HEK293 (cell line): ENCODE data around the gene SAMD4B.

Experiments used
- CTCF ChIA-PET: fragments of 350-600 bp; formaldehyde crosslinking; extraction: SDS; loops from one replicate; lab custom pipeline; 2021; ENCODE audit warnings: antibody characterized with exemption; lab: Yijun Ruan, JAX
- POLR2A ChIA-PET: fragments of 300-600 bp; formaldehyde crosslinking; extraction: SDS; loops from one replicate; lab custom pipeline; 2020; ENCODE audit warnings: antibody characterized with exemption, inconsistent platforms; lab: Yijun Ruan, JAX
- H3K27ac ChIP-seq: fragments of 200-500 bp; sonication (Bioruptor generic); 2 replicates; pipeline ENCODE4 v1.5.1; 2014; ENCODE audit warnings: low read depth, low read length, control low read depth, inconsistent platforms; ENCODE audit errors: extremely low read depth
- H3K36me3 ChIP-seq, 2 experiments: fragments of 200-500 bp in 1 of 2; sonication (Bioruptor generic) in 1 of 2; 1 replicate in 1 of 2; 2 replicates in 1 of 2; pipeline ENCODE4 v1.5.1; 2014 to 2017; ENCODE audit warnings: inconsistent platforms in 2 of 2, low read length in 2 of 2; ENCODE audit not compliant: control insufficient read depth in 2 of 2, insufficient read depth in 1 of 2
- H3K4me1 ChIP-seq: fragments of 200-500 bp; sonication (Bioruptor generic); 2 replicates; pipeline ENCODE4 v1.5.1; 2014; ENCODE audit warnings: mild to moderate bottlenecking, low read length, inconsistent platforms; ENCODE audit not compliant: control insufficient read depth, insufficient read depth
- H3K4me3 ChIP-seq: 2 replicates; pipeline ENCODE4 v1.5.1; 2011; ENCODE audit warnings: low read depth, mild to moderate bottlenecking, control low read depth, low read length, moderate library complexity
- H3K9me3 ChIP-seq: fragments of 200-500 bp; sonication (Bioruptor generic); 2 replicates; pipeline ENCODE4 v1.5.1; 2014; ENCODE audit warnings: low read depth, low read length, inconsistent platforms; ENCODE audit not compliant: control insufficient read depth, insufficient read depth
- CTCF ChIP-seq: fragments of 450-650 bp; formaldehyde crosslinking; IDR thresholded peaks from 2 replicates; pipeline ENCODE4 v1.5.1; 2016; ENCODE audit warnings: missing biosample characterization, missing genetic modification characterization
- HOXA7 ChIP-seq: sonication (generic); formaldehyde crosslinking; IDR thresholded peaks from 2 replicates; pipeline ENCODE4 v1.8.1; 2022; ENCODE audit warnings: missing genetic modification reagents, borderline replicate concordance
- SCRT1 ChIP-seq: fragments of 450-650 bp; formaldehyde crosslinking; IDR thresholded peaks from 2 replicates; pipeline ENCODE4 v1.5.1; 2016; ENCODE audit warnings: missing biosample characterization, missing genetic modification characterization, borderline replicate concordance
- SCRT2 ChIP-seq: fragments of 450-650 bp; formaldehyde crosslinking; IDR thresholded peaks from 2 replicates; pipeline ENCODE4 v1.5.1; 2016; ENCODE audit warnings: missing biosample characterization, missing genetic modification characterization
- SP7 ChIP-seq: fragments of 450-650 bp; formaldehyde crosslinking; IDR thresholded peaks from 2 replicates; pipeline ENCODE4 v1.5.1; 2016; ENCODE audit warnings: missing biosample characterization, missing genetic modification characterization
- ZBTB17 ChIP-seq: fragments of 450-650 bp; formaldehyde crosslinking; IDR thresholded peaks from 2 replicates; pipeline ENCODE4 v1.5.1; 2016; ENCODE audit warnings: missing biosample characterization, missing genetic modification characterization
- ZNF16 ChIP-seq: fragments of 450-650 bp; formaldehyde crosslinking; IDR thresholded peaks from 2 replicates; pipeline ENCODE4 v1.5.1; 2016; ENCODE audit warnings: low read depth, missing biosample characterization, missing genetic modification characterization
- ZNF2 ChIP-seq: fragments of 450-650 bp; formaldehyde crosslinking; IDR thresholded peaks from 2 replicates; pipeline ENCODE4 v1.5.1; 2016; ENCODE audit warnings: missing biosample characterization, missing genetic modification characterization
- ZNF335 ChIP-seq: fragments of 450-650 bp; formaldehyde crosslinking; conservative IDR thresholded peaks from 2 replicates; pipeline ENCODE4 v1.5.1; 2016; ENCODE audit warnings: missing biosample characterization, missing genetic modification characterization
- ZNF341 ChIP-seq: fragments of 450-650 bp; formaldehyde crosslinking; IDR thresholded peaks from 2 replicates; pipeline ENCODE4; 2016; ENCODE audit warnings: low read depth, missing biosample characterization, missing genetic modification characterization
- ZNF391 ChIP-seq: fragments of 450-650 bp; formaldehyde crosslinking; IDR thresholded peaks from 2 replicates; pipeline ENCODE4 v1.5.1; 2016; ENCODE audit warnings: low read depth, missing biosample characterization, missing genetic modification characterization, borderline replicate concordance
- ZNF600 ChIP-seq: fragments of 450-650 bp; formaldehyde crosslinking; IDR thresholded peaks from 2 replicates; pipeline ENCODE4 v1.5.1; 2016; ENCODE audit warnings: missing biosample characterization, missing genetic modification characterization
- TF ChIP-seq, protein P1 (sequence below): fragments of 450-650 bp; formaldehyde crosslinking; conservative IDR thresholded peaks from 2 replicates; pipeline ENCODE4 v1.5.1; 2016; ENCODE audit warnings: low read depth, missing biosample characterization, missing genetic modification characterization
- TF ChIP-seq, protein P2 (sequence below): fragments of 450-650 bp; formaldehyde crosslinking; IDR thresholded peaks from 2 replicates; pipeline ENCODE4 v1.5.1; 2016; ENCODE audit warnings: missing biosample characterization, missing genetic modification characterization
- TF ChIP-seq, protein P3 (sequence below): fragments of 450-650 bp; formaldehyde crosslinking; IDR thresholded peaks from 2 replicates; pipeline ENCODE4 v1.5.1; 2016; ENCODE audit warnings: missing biosample characterization, missing genetic modification characterization

SAMD4B gene

GRCh38 chr19:39342647-39343305 lies 555 bp downstream of the SAMD4B start (continued):
- TF ChIP-seq, protein P1, sequence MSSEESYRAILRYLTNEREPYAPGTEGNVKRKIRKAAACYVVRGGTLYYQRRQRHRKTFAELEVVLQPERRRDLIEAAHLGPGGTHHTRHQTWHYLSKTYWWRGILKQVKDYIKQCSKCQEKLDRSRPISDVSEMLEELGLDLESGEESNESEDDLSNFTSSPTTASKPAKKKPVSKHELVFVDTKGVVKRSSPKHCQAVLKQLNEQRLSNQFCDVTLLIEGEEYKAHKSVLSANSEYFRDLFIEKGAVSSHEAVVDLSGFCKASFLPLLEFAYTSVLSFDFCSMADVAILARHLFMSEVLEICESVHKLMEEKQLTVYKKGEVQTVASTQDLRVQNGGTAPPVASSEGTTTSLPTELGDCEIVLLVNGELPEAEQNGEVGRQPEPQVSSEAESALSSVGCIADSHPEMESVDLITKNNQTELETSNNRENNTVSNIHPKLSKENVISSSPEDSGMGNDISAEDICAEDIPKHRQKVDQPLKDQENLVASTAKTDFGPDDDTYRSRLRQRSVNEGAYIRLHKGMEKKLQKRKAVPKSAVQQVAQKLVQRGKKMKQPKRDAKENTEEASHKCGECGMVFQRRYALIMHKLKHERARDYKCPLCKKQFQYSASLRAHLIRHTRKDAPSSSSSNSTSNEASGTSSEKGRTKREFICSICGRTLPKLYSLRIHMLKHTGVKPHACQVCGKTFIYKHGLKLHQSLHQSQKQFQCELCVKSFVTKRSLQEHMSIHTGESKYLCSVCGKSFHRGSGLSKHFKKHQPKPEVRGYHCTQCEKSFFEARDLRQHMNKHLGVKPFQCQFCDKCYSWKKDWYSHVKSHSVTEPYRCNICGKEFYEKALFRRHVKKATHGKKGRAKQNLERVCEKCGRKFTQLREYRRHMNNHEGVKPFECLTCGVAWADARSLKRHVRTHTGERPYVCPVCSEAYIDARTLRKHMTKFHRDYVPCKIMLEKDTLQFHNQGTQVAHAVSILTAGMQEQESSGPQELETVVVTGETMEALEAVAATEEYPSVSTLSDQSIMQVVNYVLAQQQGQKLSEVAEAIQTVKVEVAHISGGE (tag by site-specific recombination): no peak

DNA sequence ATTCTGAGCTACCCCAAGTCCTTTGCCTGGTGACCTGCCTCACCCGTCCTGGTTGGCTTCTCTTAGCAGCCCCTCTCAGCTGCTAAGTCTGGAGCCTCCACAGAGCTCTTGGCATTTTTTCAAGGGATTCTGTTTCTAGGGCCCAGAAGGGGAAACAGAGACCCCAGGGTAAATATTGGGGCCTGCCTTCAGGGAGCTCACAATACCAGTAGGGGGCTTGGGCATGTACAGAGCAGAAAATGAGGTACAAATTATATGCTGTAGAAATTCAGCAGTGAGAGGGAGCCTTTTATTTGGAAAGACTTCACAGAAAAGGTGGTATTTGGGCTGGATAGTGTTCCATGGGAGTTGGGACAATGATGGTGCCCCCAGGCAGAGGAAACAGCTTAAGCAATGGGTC lies 3.7 kb downstream of the SAMD4B start:
- ChIA-PET POLR2A (interaction anchor here (0.9 to 1.9 kb wide), 2 partner anchors 10 to 45 kb away, joined by 5 to 7 read pairs; partner anchors contain the start of genes MED29 and PAF1), CTCF (interaction anchor here (0.6 to 2.2 kb wide), 8 partner anchors 45 to 1000 kb away, joined by 3 to 10 read pairs (median 4); partner anchors contain the start of genes MED29, PAF1 and PLEKHG2)
- no peaks in the 10 kb centered on the region for H3K9me3 ChIP-seq
- no peak overlapping the region; the same call in 1 of the 2 replicates for H3K27ac ChIP-seq
- no peak overlapping the region for H3K4me3 ChIP-seq
- H3K4me1 ChIP-seq: peaks cover 48% of the 10 kb centered on the region
- 0 out of 2 replicates have a peak, but pooled peaks have one; percentile 17 for TF ChIP-seq CTCF
- no peak for TF ChIP-seq HOXA7 (CRISPR knock-in tag)
- no peak for TF ChIP-seq ZNF341 (tag by site-specific recombination)
- H3K36me3 ChIP-seq: peaks cover 61 to 72% of the 10 kb centered on the region in 2 experiments

GRCh38 chr19:39347332-39348164 lies 5.3 kb downstream of the SAMD4B start:
- POLR2A ChIA-PET: interaction anchor here (0.7 to 1.9 kb wide), 3 partner anchors 9 to 236 kb away, joined by 3 to 7 read pairs (median 4); partner anchors contain the start of genes MED29 and PAF1
- CTCF ChIA-PET: interaction anchor here (1.1 to 2.2 kb wide), 3 partner anchors 50 to 238 kb away, joined by 3 to 10 read pairs (median 3); no protein-coding TSS in a partner anchor
- H3K4me3 ChIP-seq: no peak overlapping the region
- TF ChIP-seq, protein P2, sequence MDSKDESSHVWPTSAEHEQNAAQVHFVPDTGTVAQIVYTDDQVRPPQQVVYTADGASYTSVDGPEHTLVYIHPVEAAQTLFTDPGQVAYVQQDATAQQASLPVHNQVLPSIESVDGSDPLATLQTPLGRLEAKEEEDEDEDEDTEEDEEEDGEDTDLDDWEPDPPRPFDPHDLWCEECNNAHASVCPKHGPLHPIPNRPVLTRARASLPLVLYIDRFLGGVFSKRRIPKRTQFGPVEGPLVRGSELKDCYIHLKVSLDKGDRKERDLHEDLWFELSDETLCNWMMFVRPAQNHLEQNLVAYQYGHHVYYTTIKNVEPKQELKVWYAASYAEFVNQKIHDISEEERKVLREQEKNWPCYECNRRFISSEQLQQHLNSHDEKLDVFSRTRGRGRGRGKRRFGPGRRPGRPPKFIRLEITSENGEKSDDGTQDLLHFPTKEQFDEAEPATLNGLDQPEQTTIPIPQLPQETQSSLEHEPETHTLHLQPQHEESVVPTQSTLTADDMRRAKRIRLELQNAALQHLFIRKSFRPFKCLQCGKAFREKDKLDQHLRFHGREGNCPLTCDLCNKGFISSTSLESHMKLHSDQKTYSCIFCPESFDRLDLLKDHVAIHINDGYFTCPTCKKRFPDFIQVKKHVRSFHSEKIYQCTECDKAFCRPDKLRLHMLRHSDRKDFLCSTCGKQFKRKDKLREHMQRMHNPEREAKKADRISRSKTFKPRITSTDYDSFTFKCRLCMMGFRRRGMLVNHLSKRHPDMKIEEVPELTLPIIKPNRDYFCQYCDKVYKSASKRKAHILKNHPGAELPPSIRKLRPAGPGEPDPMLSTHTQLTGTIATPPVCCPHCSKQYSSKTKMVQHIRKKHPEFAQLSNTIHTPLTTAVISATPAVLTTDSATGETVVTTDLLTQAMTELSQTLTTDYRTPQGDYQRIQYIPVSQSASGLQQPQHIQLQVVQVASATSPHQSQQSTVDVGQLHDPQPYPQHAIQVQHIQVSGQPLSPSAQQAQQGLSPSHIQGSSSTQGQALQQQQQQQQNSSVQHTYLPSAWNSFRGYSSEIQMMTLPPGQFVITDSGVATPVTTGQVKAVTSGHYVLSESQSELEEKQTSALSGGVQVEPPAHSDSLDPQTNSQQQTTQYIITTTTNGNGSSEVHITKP (tag by site-specific recombination): peak; percentile 75
- no peak for TF ChIP-seq ZNF16
- TF ChIP-seq ZNF600 (tag by site-specific recombination): peak; percentile 42
- TF ChIP-seq SCRT1 (tag by site-specific recombination): peak; percentile 97
- TF ChIP-seq ZNF2 (tag by site-specific recombination): peak; percentile 61; the same call in 1 of the 2 replicates
- TF ChIP-seq SCRT2 (tag by site-specific recombination): peak; percentile 94
- TF ChIP-seq, protein P3, sequence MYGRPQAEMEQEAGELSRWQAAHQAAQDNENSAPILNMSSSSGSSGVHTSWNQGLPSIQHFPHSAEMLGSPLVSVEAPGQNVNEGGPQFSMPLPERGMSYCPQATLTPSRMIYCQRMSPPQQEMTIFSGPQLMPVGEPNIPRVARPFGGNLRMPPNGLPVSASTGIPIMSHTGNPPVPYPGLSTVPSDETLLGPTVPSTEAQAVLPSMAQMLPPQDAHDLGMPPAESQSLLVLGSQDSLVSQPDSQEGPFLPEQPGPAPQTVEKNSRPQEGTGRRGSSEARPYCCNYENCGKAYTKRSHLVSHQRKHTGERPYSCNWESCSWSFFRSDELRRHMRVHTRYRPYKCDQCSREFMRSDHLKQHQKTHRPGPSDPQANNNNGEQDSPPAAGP: no peak
- 0 out of 2 replicates have a peak, but pooled peaks have one; percentile 9 for TF ChIP-seq SP7
- no peak for TF ChIP-seq ZNF391 (tag by site-specific recombination)
- no peak for TF ChIP-seq ZNF335
- TF ChIP-seq ZBTB17 (tag by site-specific recombination): peak; percentile 93
- peaks cover 48% of the 10 kb centered on the region for H3K4me1 ChIP-seq
- H3K9me3 ChIP-seq: no peaks in the 10 kb centered on the region
- H3K27ac ChIP-seq: peak overlapping the region; percentile 26
- H3K36me3 ChIP-seq: peaks cover 76 to 87% of the 10 kb centered on the region in 2 experiments
